ENCODE results near the gene PEF1.

DNA sequence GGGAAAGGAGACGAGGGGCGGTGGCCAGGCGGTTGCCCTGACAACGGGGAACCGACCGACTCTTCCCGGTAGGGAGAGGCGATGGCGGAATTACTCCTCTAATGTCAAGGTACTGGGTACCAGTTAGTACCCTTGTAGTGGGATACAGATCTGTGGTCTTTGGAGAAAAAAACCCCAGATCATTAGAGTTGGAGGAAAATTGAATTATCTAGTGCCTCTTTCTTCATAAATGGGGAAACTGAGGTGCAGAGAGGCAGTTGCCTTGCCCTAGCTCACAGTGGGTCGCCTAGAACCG lies 545 bp upstream of the PEF1 start:
- no peak for TF ChIP-seq ZFP30 (CRISPR knock-in tag; IDR thresholded peaks at IDR 0.05)
- no peak for TF ChIP-seq CREB5 (CRISPR knock-in tag; IDR thresholded peaks at IDR 0.05; ENCODE audit: low read depth)
- no peak for TF ChIP-seq ZFP3 (CRISPR knock-in tag; IDR thresholded peaks at IDR 0.05)
- no peak for TF ChIP-seq ARNTL (CRISPR knock-in tag; IDR thresholded peaks at IDR 0.05; ENCODE audit: borderline replicate concordance, low read depth)
- no peak for TF ChIP-seq PPARA (CRISPR knock-in tag; IDR thresholded peaks at IDR 0.05; ENCODE audit: borderline replicate concordance)
- TF ChIP-seq, protein P1, sequence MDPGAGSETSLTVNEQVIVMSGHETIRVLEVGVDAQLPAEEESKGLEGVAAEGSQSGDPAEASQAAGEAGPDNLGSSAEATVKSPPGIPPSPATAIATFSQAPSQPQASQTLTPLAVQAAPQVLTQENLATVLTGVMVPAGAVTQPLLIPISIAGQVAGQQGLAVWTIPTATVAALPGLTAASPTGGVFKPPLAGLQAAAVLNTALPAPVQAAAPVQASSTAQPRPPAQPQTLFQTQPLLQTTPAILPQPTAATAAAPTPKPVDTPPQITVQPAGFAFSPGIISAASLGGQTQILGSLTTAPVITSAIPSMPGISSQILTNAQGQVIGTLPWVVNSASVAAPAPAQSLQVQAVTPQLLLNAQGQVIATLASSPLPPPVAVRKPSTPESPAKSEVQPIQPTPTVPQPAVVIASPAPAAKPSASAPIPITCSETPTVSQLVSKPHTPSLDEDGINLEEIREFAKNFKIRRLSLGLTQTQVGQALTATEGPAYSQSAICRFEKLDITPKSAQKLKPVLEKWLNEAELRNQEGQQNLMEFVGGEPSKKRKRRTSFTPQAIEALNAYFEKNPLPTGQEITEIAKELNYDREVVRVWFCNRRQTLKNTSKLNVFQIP (CRISPR knock-in tag; IDR thresholded peaks at IDR 0.05; ENCODE audit: borderline replicate concordance, low read depth) = no peak
- TF ChIP-seq TCF4 (CRISPR knock-in tag; IDR thresholded peaks at IDR 0.05; ENCODE audit: borderline replicate concordance) = no peak

All from SK-N-SH treated with all-trans-retinoic acid at 6 μM for 48 hours (cell line).